GM19193 (cell line): Measurements from ENCODE around the gene VAC14.

Experiments used
- POLR2A ChIP-seq: IDR thresholded peaks from 4 replicates; pipeline ENCODE4 v1.6.1; 2011; ENCODE audit not compliant: insufficient read depth, insufficient read length; ENCODE audit errors: extremely low read depth

The VAC14 gene

GRCh38 chr16:70753694-70754325 is 47.1 kb downstream of the VAC14 start:
- no peak for TF ChIP-seq POLR2A

- no peak for TF ChIP-seq POLR2A
Observed at GRCh38 chr16:70753228-70753627, 47.7 kb downstream of the VAC14 start.

- TF ChIP-seq POLR2A, result no peak
Observed at GRCh38 chr16:70752426-70752825, 48.5 kb downstream of the VAC14 start.

GRCh38 chr16:70751593-70751992 is 49.4 kb downstream of the VAC14 start:
- TF ChIP-seq POLR2A, result no peak

GRCh38 chr16:70750893-70751467 is 50.0 kb downstream of the VAC14 start:
- no peak for TF ChIP-seq POLR2A

- TF ChIP-seq POLR2A, result no peak
Observed at GRCh38 chr16:70749681-70750601, 51.0 kb downstream of the VAC14 start.

- TF ChIP-seq POLR2A, result no peak
Observed at GRCh38 chr16:70749006-70749678, 51.8 kb downstream of the VAC14 start.

GRCh38 chr16:70747703-70748631 is 53.0 kb downstream of the VAC14 start:
- TF ChIP-seq POLR2A, result no peak

- no peak for TF ChIP-seq POLR2A
Observed at GRCh38 chr16:70746708-70747424, 54.1 kb downstream of the VAC14 start.

GRCh38 chr16:70746040-70746707 is 54.8 kb downstream of the VAC14 start:
- TF ChIP-seq POLR2A, result no peak

- TF ChIP-seq POLR2A, result no peak
Observed at GRCh38 chr16:70745536-70746025, 55.4 kb downstream of the VAC14 start.

- no peak for TF ChIP-seq POLR2A
Observed at GRCh38 chr16:70744366-70744765, 56.6 kb downstream of the VAC14 start.

GRCh38 chr16:70743791-70744190 is 57.2 kb downstream of the VAC14 start:
- TF ChIP-seq POLR2A, result no peak
